RWPE1 (cell line): ENCODE measurements around the gene MLLT6.

Source experiments
- CTCF ChIA-PET: fragments of 350-600 bp; sonication (Branson Sonifier 250); formaldehyde crosslinking; extraction: SDS; loops from one replicate; lab custom pipeline; 2021; lab: Yijun Ruan, JAX
- POLR2A ChIA-PET: fragments of 400-600 bp; formaldehyde crosslinking; extraction: SDS; loops from one replicate; lab custom pipeline; 2020; ENCODE audit warnings: antibody characterized with exemption; ENCODE audit not compliant: low non-redundant PET; lab: Yijun Ruan, JAX
- DNase-seq: peaks from one replicate; pipeline ENCODE4 v3.0.0; 2012; ENCODE audit warnings: low spot score
- H3K27ac ChIP-seq: fragments of 450-650 bp; 2 replicates; pipeline ENCODE4 v1.5.1; 2017
- CTCF ChIP-seq: fragments of 450-650 bp; conservative IDR thresholded peaks from 2 replicates; pipeline ENCODE4 v1.5.1; 2017; ENCODE audit warnings: low read depth, mild to moderate bottlenecking

Gene MLLT6

GRCh38 chr17:38773258-38773657, 68.2 kb downstream of the MLLT6 start:
- TF ChIP-seq CTCF = no peak
- CTCF ChIA-PET = no interaction called here
- H3K27ac ChIP-seq = no peak overlapping the region
- DNase-seq = no peak
- POLR2A ChIA-PET = no interaction called here

GRCh38 chr17:38777641-38778250, 72.7 kb downstream of the MLLT6 start:
- H3K27ac ChIP-seq = no peak overlapping the region
- POLR2A ChIA-PET = no interaction called here
- CTCF ChIA-PET = interaction anchor here (0.6 kb wide), 1 partner anchor 101 kb away, joined by 3 read pairs; no protein-coding TSS in a partner anchor
- no peak for TF ChIP-seq CTCF
- DNase-seq = no peak
